ENCODE measurements around the gene FES.

FES gene

DNA sequence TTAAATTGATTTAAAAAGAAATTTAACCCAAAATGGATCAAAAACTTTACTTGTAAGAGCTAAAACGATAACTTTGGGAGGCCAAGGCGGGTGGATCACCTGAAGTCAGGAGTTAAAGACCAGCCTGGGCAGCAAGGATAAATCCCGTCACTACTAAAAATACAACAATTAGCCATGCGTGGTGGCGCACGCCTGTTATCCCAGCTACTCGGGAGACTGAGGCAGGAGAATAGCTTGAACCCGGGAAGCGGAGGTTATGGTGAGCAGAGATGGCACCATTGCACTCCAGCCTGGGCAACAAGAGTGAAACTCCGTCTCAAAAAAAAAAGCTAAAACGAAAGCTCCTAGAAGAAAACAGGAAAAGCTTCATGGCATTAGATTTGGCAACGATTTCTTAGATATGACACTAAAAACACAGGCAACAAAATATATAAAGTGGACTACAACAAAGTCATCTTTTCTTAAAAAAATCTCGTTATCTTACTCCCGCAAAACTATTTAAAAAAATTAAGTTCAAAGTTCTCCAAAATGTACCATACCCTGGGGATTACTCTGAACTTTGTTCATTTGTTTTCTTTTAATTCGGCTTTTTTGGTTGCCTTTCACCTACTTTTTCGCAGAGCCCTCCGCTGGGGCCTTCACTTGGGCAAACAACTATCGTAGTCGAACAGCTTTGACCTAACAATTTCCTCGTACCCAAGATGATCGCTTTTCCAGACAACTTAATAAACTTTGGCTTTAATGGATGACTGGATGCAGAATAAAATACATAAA is 45.1 kb downstream of the FES start:
- TF ChIP-seq, protein P1, sequence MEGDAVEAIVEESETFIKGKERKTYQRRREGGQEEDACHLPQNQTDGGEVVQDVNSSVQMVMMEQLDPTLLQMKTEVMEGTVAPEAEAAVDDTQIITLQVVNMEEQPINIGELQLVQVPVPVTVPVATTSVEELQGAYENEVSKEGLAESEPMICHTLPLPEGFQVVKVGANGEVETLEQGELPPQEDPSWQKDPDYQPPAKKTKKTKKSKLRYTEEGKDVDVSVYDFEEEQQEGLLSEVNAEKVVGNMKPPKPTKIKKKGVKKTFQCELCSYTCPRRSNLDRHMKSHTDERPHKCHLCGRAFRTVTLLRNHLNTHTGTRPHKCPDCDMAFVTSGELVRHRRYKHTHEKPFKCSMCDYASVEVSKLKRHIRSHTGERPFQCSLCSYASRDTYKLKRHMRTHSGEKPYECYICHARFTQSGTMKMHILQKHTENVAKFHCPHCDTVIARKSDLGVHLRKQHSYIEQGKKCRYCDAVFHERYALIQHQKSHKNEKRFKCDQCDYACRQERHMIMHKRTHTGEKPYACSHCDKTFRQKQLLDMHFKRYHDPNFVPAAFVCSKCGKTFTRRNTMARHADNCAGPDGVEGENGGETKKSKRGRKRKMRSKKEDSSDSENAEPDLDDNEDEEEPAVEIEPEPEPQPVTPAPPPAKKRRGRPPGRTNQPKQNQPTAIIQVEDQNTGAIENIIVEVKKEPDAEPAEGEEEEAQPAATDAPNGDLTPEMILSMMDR (IDR thresholded peaks at IDR 0.05; ENCODE audit: low read depth, low read length, missing control alignments): no peak
- DNase-seq (ENCODE audit: low read depth): no peak
- in situ Hi-C loops (cut with HindIII; ENCODE audit: low sequenced_read_pairs): no loop called here
- peak overlapping the region; percentile 43 for H3K4me3 ChIP-seq (ENCODE audit: low read depth, low read length)

DNA sequence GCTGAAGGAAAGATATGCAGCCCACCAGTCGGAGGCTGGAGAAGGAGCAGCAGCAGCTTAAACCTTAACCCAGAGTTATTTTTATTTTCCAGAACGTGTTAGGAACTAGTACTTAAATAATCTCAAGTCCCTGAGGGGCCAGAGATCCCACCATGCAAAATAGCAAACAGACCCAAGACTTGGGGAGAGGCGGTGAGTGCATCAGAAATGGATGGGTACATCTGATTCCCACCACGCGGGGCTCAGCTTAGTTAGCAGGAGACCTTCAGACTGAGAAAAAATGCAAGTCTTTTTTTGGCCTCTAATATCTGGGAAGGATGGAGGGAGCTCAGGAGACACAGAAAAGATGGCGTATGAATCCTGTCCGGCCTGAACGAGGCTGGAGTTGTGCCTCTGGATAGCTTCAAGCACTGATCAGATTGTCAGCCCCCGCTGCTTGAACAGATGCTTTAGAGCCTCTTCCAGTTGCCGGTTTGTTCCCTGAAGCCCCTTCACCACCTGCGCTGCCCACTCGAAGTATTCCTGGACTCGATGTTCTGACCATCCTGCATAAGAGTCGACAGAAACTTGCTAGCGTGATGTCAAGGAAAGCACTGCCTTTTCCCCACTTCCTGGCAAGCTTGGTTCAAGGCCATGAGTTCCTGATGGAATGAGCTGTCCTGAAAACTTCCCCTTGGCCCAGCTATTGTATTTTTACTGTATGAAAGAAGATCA is 46.7 kb downstream of the FES start:
- H3K4me3 ChIP-seq (ENCODE audit: low read depth, low read length): no peak overlapping the region
- TF ChIP-seq, protein P1 (IDR thresholded peaks at IDR 0.05; ENCODE audit: low read depth, low read length, missing control alignments): no peak

DNA sequence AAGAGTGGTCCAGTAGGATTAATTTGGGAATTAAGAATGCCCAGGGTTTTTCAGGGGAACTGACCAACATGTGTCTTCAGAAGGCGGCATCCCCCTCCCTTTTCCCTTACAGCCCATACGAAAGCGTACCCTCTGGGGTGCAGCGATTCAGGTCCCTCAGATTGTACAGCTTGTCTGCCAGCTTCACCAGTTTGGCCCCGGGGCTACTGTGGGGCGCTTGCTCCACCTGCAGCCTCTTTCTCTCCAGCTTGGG is 47.2 kb downstream of the FES start:
- TF ChIP-seq, protein P1 (IDR thresholded peaks at IDR 0.05; ENCODE audit: low read depth, low read length, missing control alignments): no peak
- in situ Hi-C loops (cut with HindIII; ENCODE audit: low sequenced_read_pairs): no loop called here
- peak overlapping the region; percentile 75 for H3K4me3 ChIP-seq (ENCODE audit: low read depth, low read length)
- DNase-seq (ENCODE audit: low read depth): no peak

More for the DNA sequence above, 46.7 kb downstream of the FES start:
- in situ Hi-C loops (cut with HindIII; ENCODE audit: low sequenced_read_pairs): no loop called here
- no peak for DNase-seq (ENCODE audit: low read depth)

DNA sequence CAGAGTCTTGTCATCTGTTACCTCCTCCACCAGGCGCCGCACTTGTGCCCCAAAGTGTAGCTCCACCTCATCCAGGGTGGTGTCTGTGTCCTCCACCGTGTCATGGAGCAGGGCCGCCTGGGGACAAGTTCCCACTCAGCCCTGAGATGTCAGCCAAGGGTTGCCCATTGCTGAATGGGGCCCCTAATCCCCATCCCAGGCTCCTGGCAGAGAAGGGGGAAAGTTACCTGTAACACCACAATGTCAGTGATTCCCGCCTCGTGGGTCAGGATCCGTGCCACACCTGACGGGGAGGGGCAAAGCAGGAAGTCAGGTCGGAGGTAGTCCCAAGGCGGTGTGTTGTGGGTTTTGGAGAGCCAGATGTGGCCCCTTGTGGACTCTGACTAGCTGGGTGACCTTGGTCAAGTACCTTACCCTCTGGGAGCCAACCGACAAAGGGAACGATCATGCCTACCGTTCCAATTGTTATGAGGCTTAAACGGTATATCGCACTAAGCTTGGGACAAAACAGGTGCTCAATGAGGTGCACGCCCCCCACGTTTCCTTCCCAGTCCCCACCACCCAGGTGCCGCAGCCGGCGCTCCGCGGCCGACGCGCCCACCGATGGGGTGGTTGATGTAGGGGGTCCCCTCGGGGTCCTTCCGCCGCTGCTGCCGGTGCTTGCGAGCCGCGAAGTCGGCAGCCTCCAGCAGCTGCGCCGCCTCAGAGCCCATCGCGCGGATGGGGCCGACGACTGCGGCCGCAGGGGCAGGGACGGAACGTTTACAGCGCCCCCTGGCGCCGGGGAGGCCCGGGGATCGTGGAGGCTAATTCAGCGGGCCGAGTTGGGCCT is 47.7 kb downstream of the FES start, which contains the start of gene HDDC3:
TSS of gene HDDC3 (minus strand) at position 722 of the 832 bp plus-strand sequence. CDS start at position 713, 9 bp downstream.
- TF ChIP-seq, protein P1 (IDR thresholded peaks at IDR 0.05; ENCODE audit: low read depth, low read length, missing control alignments): peak; percentile 91
- DNase-seq (ENCODE audit: low read depth): peak; percentile 46
- in situ Hi-C loops (cut with HindIII; ENCODE audit: low sequenced_read_pairs): no loop called here
- peak within 1 kb of the TSS; percentile 75 for H3K4me3 ChIP-seq (ENCODE audit: low read depth, low read length)

DNA sequence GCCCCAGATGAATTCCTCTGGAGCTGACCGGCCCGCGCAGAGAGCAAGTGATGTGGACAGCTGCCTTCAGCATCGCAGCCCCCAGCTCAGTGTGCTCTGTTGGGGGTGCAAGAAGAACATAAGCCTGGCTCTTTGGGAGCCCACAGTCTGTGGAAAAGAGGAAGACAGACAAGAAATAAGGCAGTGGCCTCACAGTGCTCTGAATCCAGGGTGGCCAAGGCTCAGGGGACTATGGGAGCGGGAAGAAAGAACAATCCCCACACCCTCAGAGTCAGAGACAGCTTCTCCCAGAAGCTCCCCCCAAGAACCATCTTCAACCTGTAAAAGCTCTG is 48.3 kb downstream of the FES start:
- in situ Hi-C loops (cut with HindIII; ENCODE audit: low sequenced_read_pairs): no loop called here
- peak overlapping the region; percentile 75 for H3K4me3 ChIP-seq (ENCODE audit: low read depth, low read length)
- TF ChIP-seq, protein P1 (IDR thresholded peaks at IDR 0.05; ENCODE audit: low read depth, low read length, missing control alignments): no peak

DNA sequence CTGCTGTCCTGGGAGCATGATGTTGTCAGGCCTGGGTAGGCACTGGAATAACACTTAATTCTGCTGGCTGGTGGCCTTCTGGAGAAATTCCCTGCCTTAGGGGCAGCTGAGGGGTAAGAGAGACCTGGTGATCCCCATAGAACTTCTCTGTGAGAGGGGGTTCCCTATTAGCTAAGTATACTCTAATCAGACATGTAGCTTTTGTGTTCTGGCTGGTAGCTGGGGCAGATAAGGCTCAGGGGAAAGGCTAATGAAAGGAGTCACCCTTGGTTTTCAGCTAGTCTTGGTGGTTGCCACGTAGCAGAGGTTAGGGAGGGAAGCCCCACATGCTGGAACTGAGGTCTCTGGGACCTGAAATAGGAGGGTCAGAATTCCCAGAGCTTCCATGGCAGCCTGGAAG is 49.0 kb downstream of the FES start:
- TF ChIP-seq, protein P1 (IDR thresholded peaks at IDR 0.05; ENCODE audit: low read depth, low read length, missing control alignments): no peak
- DNase-seq (ENCODE audit: low read depth): no peak
- in situ Hi-C loops (cut with HindIII; ENCODE audit: low sequenced_read_pairs): no loop called here
- H3K4me3 ChIP-seq (ENCODE audit: low read depth, low read length): no peak overlapping the region

More for the DNA sequence above, 48.3 kb downstream of the FES start:
- DNase-seq (ENCODE audit: low read depth): no peak
